ENCODE results near the gene ADARB2.

Gene ADARB2

GRCh38 chr10:1734288-1734687 lies 3.0 kb downstream of the ADARB2 start:
- DNase-seq = no peak

- DNase-seq = peak; percentile 28
Measured at GRCh38 chr10:1733720-1734119, 3.6 kb downstream of the ADARB2 start.

GRCh38 chr10:1732564-1732996 lies 4.7 kb downstream of the ADARB2 start:
- no peak for DNase-seq

GRCh38 chr10:1731592-1731991 lies 5.7 kb downstream of the ADARB2 start:
- DNase-seq = no peak

GRCh38 chr10:1729751-1730150 lies 7.6 kb downstream of the ADARB2 start:
- DNase-seq = no peak

- DNase-seq = no peak
Measured at GRCh38 chr10:1726861-1727260, 10.5 kb downstream of the ADARB2 start.

- no peak for DNase-seq
Measured at GRCh38 chr10:1724921-1725488, 12.3 kb downstream of the ADARB2 start.

- DNase-seq = no peak
Measured at GRCh38 chr10:1716839-1717238, 20.5 kb downstream of the ADARB2 start.

- DNase-seq = no peak
Measured at GRCh38 chr10:1715821-1716220, 21.5 kb downstream of the ADARB2 start.

GRCh38 chr10:1712944-1713671 lies 24.2 kb downstream of the ADARB2 start:
- DNase-seq = no peak

- DNase-seq = no peak
Measured at GRCh38 chr10:1712314-1712713, 25.0 kb downstream of the ADARB2 start.

GRCh38 chr10:1709161-1709560 lies 28.2 kb downstream of the ADARB2 start:
- DNase-seq = no peak

GRCh38 chr10:1708746-1709145 lies 28.6 kb downstream of the ADARB2 start:
- DNase-seq = no peak

GRCh38 chr10:1706711-1707110 lies 30.6 kb downstream of the ADARB2 start:
- no peak for DNase-seq

- DNase-seq = no peak
Measured at GRCh38 chr10:1706256-1706655, 31.1 kb downstream of the ADARB2 start.

- DNase-seq = no peak
Measured at GRCh38 chr10:1698185-1698584, 39.1 kb downstream of the ADARB2 start.

- DNase-seq = no peak
Measured at GRCh38 chr10:1696106-1696505, 41.2 kb downstream of the ADARB2 start.

GRCh38 chr10:1690086-1690485 lies 47.2 kb downstream of the ADARB2 start:
- DNase-seq = no peak

GRCh38 chr10:1688531-1688930 lies 48.8 kb downstream of the ADARB2 start:
- DNase-seq = no peak

GRCh38 chr10:1687623-1688150 lies 49.6 kb downstream of the ADARB2 start:
- DNase-seq = no peak

GRCh38 chr10:1687190-1687589 lies 50.1 kb downstream of the ADARB2 start:
- no peak for DNase-seq

- DNase-seq = no peak
Measured at GRCh38 chr10:1686491-1686749, 50.9 kb downstream of the ADARB2 start.

GRCh38 chr10:1685699-1686490 lies 51.4 kb downstream of the ADARB2 start:
- no peak for DNase-seq

- no peak for DNase-seq
Measured at GRCh38 chr10:1684991-1685390, 52.3 kb downstream of the ADARB2 start.

Data from NCI-H2081 treated with DMSO at 0.1 percent for 48 hours (cell line).